ENCODE data around the gene VPS52. TPM values are rescaled to one million over a fixed set of nuclear protein-coding genes. Genes with fewer than 3 reads are reported as not detected.
"Not testable (repeated sequence)": the region's sequence is repeated elsewhere in the genome, so short reads cannot be mapped to it uniquely, and the experiment has no call there.

VPS52 gene
- total RNA-seq, 1 donor from 2014 or later, result 35.1 TPM

DNA sequence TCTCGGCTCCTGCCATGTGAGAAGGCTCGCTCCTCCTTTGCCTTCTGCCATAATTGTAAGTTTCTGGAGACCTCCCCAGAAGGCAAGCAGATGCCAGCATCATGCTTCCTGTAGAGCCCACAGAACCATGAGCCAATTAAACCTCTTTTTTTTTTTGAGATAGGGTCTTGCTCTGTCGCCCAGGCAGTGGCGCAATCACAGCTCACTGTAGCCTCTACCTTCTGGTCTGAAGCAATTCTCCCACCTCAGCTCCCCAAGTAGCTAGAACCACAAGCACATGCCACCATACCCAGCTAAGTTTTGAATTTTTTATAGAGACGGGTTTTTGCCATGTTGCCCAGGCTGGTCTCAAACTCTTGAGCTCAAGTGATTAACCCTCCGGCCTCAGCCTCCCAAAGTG lies 34.8 kb downstream of the VPS52 start:
- intact Hi-C loops (cut with micrococcal nuclease), result no loop called here
- H3K4me3 ChIP-seq, result no peak overlapping the region
- no peak for DNase-seq
- H3K4me1 ChIP-seq, result no peaks in the 10 kb centered on the region
- no peak overlapping the region for H3K27ac ChIP-seq (replicated peaks)
- no peaks in the 10 kb centered on the region for H3K9me3 ChIP-seq (replicated peaks)
- peaks cover 79% of the 10 kb centered on the region for H3K27me3 ChIP-seq (ENCODE audit: low read depth)
- H3K36me3 ChIP-seq, result no peaks in the 10 kb centered on the region
- TF ChIP-seq, protein P1, sequence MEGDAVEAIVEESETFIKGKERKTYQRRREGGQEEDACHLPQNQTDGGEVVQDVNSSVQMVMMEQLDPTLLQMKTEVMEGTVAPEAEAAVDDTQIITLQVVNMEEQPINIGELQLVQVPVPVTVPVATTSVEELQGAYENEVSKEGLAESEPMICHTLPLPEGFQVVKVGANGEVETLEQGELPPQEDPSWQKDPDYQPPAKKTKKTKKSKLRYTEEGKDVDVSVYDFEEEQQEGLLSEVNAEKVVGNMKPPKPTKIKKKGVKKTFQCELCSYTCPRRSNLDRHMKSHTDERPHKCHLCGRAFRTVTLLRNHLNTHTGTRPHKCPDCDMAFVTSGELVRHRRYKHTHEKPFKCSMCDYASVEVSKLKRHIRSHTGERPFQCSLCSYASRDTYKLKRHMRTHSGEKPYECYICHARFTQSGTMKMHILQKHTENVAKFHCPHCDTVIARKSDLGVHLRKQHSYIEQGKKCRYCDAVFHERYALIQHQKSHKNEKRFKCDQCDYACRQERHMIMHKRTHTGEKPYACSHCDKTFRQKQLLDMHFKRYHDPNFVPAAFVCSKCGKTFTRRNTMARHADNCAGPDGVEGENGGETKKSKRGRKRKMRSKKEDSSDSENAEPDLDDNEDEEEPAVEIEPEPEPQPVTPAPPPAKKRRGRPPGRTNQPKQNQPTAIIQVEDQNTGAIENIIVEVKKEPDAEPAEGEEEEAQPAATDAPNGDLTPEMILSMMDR (IDR thresholded peaks at IDR 0.05; ENCODE audit: borderline replicate concordance), result no peak

DNA sequence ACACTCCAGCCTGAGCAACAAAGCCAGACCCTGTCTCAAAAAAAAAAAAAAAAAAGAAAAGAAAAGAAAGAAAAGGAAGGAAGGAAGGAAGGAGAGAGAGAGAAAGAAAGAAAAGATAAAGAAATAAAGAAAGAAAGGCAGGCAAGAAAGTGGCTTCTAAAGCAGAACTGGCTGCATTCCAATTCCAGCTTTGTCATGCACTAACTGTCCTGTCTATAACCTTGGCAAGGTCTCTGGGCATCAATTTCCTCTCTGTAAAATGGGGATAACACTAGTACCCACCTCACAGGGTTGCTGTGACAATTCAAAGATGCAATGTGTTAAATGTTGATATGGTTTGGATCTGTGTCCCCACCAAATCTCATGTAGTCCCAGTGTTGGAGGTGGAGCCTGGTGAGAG lies 35.3 kb downstream of the VPS52 start:
- H3K9me3 ChIP-seq (replicated peaks), result no peaks in the 10 kb centered on the region
- peaks cover 74% of the 10 kb centered on the region for H3K27me3 ChIP-seq (ENCODE audit: low read depth)
- intact Hi-C loops (cut with micrococcal nuclease), result no loop called here
- H3K4me1 ChIP-seq, result no peaks in the 10 kb centered on the region
- no peak overlapping the region for H3K27ac ChIP-seq (replicated peaks)
- TF ChIP-seq, protein P1 (IDR thresholded peaks at IDR 0.05; ENCODE audit: borderline replicate concordance), result no peak
- no peak overlapping the region for H3K4me3 ChIP-seq
- no peaks in the 10 kb centered on the region for H3K36me3 ChIP-seq
- DNase-seq, result no peak

DNA sequence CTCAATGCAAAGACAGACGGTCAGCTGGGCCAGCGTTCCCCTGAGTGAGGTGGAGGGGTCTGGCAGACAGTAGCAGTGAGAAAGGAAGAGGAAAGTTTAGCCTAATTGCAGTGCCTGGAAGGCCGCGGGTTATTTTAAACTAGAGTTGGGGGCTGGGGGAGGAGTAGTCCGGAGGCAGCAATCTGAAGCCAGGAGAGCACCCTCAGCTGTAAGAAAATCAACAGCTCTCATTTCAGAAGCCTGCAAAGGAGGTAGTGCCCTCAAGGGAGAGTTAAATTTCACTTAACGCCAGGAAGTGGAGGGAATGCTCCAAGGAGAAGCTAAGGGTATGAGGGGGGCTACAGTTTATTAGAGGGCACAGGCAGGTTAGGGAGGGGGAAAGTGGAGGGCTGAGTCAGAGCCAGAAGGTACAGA lies 36.4 kb downstream of the VPS52 start:
- no peaks in the 10 kb centered on the region for H3K4me1 ChIP-seq
- H3K36me3 ChIP-seq, result no peaks in the 10 kb centered on the region
- no peak overlapping the region for H3K4me3 ChIP-seq
- intact Hi-C loops (cut with micrococcal nuclease), result no loop called here
- H3K27me3 ChIP-seq (ENCODE audit: low read depth), result peaks cover 66% of the 10 kb centered on the region
- H3K9me3 ChIP-seq (replicated peaks), result no peaks in the 10 kb centered on the region
- no peak overlapping the region for H3K27ac ChIP-seq (replicated peaks)
- DNase-seq, result no peak
- TF ChIP-seq, protein P1 (IDR thresholded peaks at IDR 0.05; ENCODE audit: borderline replicate concordance), result no peak

DNA sequence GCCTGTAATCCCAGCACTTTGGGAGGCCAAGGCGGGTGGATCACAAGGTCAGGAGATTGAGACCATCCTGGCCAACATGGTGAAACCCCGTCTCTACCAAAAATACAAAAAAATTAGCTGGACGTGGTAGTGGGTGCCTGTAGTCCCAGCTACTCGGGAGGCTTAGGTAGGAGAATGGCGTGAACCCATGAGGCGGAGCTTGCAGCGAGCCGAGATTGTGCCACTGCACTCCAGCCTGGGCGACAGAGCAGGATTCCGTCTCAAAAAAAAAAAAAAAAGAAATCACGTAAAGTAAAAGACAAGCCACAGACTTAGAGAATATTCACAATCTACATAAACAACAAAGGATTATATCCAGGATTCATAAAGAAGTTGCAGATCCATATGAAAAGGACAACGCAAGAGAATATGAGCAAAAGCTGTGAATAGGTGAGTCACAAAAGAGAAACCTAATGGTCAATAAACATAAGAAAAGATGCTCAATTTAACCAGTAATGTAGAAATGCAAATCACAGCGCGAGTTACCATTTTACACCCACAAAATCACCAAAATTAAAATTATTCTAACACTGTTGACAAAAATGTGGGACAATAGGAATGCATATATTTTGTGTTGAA lies 45.1 kb downstream of the VPS52 start:
- H3K4me3 ChIP-seq; H3K27ac ChIP-seq (replicated peaks); intact Hi-C loops (cut with micrococcal nuclease); H3K4me1 ChIP-seq; H3K36me3 ChIP-seq; H3K9me3 ChIP-seq (replicated peaks); DNase-seq: not testable (repeated sequence)
- peaks cover 69% of the 10 kb centered on the region for H3K27me3 ChIP-seq (ENCODE audit: low read depth)

DNA sequence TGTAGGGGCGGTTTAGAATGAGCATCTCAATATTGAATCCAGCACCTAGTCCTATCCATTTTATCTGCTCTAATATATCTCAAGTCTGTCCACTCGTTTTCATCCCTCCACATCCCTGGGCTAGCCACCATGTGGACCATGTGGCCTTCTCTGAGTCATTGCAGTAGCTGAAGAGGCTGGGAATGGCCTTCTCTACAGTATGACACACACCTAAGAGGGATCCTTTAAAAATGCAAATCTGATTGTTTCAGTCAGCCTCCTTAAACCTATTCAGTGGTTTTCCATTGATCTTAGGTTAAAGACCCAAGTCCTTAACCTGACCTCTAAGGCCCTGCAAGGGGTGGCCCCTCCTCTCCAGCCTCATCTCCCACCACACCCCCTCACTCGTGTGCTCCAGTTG lies 54.0 kb downstream of the VPS52 start:
- no peak for DNase-seq
- peaks cover 31% of the 10 kb centered on the region for H3K27me3 ChIP-seq (ENCODE audit: low read depth)
- no peaks in the 10 kb centered on the region for H3K36me3 ChIP-seq
- H3K27ac ChIP-seq (replicated peaks), result no peak overlapping the region
- TF ChIP-seq, protein P1 (IDR thresholded peaks at IDR 0.05; ENCODE audit: borderline replicate concordance), result no peak
- H3K9me3 ChIP-seq (replicated peaks), result no peaks in the 10 kb centered on the region
- intact Hi-C loops (cut with micrococcal nuclease), result no loop called here
- H3K4me3 ChIP-seq, result no peak overlapping the region
- peaks cover 16% of the 10 kb centered on the region for H3K4me1 ChIP-seq

DNA sequence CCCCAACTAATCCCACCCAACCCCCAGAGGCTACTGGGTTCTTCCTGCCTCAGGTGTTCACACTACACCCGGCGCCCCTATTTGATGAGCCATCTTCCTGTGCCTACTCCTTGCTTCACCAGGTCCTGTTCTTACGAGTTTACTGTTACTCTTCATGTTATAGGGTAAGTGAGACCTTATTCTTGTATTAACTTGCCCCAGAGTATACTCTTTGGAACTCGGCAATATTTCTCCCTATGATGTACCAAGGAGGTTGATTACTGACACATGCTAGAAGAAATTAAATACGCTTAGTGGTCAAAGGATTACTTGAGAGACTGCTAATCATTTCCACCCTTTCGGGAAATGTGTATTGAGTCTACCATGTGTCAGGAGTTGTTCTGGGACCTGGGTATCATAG lies 54.4 kb downstream of the VPS52 start:
- TF ChIP-seq, protein P1 (IDR thresholded peaks at IDR 0.05; ENCODE audit: borderline replicate concordance), result no peak
- peaks cover 21% of the 10 kb centered on the region for H3K4me1 ChIP-seq
- H3K27me3 ChIP-seq (ENCODE audit: low read depth), result peaks cover 27% of the 10 kb centered on the region
- intact Hi-C loops (cut with micrococcal nuclease), result no loop called here
- H3K9me3 ChIP-seq (replicated peaks), result no peaks in the 10 kb centered on the region
- no peaks in the 10 kb centered on the region for H3K36me3 ChIP-seq
- DNase-seq, result no peak
- H3K27ac ChIP-seq (replicated peaks), result no peak overlapping the region
- no peak overlapping the region for H3K4me3 ChIP-seq
